NCI-H446 (cell line): ENCODE data around the gene EEA1.

ENCODE experiments used
- DNase-seq, 2 experiments: peaks; one replicate each; lab custom pipeline; 2025; lab: John Stamatoyannopoulos, UW

The EEA1 gene

GRCh38 chr12:92938018-92938417 lies 8.9 kb upstream of the EEA1 start:
- DNase-seq = no peak

GRCh38 chr12:92933606-92934005 lies 4.5 kb upstream of the EEA1 start:
- DNase-seq = no peak

- DNase-seq = no peak
These were observed 1.3 kb upstream of the EEA1 start for GRCh38 chr12:92930421-92930820.

GRCh38 chr12:92929983-92930382 lies 888 bp upstream of the EEA1 start:
- DNase-seq = peak in 1 of 2 experiments; percentile 9

- no peak for DNase-seq
These were observed 604 bp downstream of the EEA1 start for GRCh38 chr12:92928421-92928961.

GRCh38 chr12:92927436-92928281 lies 1.4 kb downstream of the EEA1 start:
- DNase-seq = peak in 1 of 2 experiments; percentile 10

- DNase-seq = no peak
These were observed 2.0 kb downstream of the EEA1 start for GRCh38 chr12:92927055-92927435.

- no peak for DNase-seq
These were observed 2.5 kb downstream of the EEA1 start for GRCh38 chr12:92926549-92926948.

- no peak for DNase-seq
These were observed 7.2 kb downstream of the EEA1 start for GRCh38 chr12:92921877-92922276.

GRCh38 chr12:92915365-92915764 lies 13.7 kb downstream of the EEA1 start:
- no peak for DNase-seq

GRCh38 chr12:92914170-92914569 lies 14.9 kb downstream of the EEA1 start:
- no peak for DNase-seq

GRCh38 chr12:92912672-92913071 lies 16.4 kb downstream of the EEA1 start:
- DNase-seq = no peak

- DNase-seq = no peak
These were observed 17.0 kb downstream of the EEA1 start for GRCh38 chr12:92912052-92912451.

GRCh38 chr12:92911339-92911738 lies 17.8 kb downstream of the EEA1 start:
- no peak for DNase-seq

GRCh38 chr12:92908108-92908507 lies 21.0 kb downstream of the EEA1 start:
- no peak for DNase-seq

- DNase-seq = no peak
These were observed 23.1 kb downstream of the EEA1 start for GRCh38 chr12:92905811-92906554.

GRCh38 chr12:92905258-92905810 lies 23.8 kb downstream of the EEA1 start:
- no peak for DNase-seq

- no peak for DNase-seq
These were observed 28.2 kb downstream of the EEA1 start for GRCh38 chr12:92900941-92901340.

- peak; percentile 65 to 87 for DNase-seq
These were observed 29.6 kb downstream of the EEA1 start for GRCh38 chr12:92899386-92900001.

GRCh38 chr12:92898755-92899154 lies 30.3 kb downstream of the EEA1 start:
- DNase-seq = no peak

GRCh38 chr12:92897844-92898243 lies 31.3 kb downstream of the EEA1 start:
- DNase-seq = no peak

- DNase-seq = no peak
These were observed 38.4 kb downstream of the EEA1 start for GRCh38 chr12:92890601-92891106.
